G401 (cell line): ENCODE data around the gene TMEM191C. TPM values are rescaled to one million over a fixed set of nuclear protein-coding genes. Genes with fewer than 3 reads are reported as not detected.
"Not testable (repeated sequence)": the region's sequence is repeated elsewhere in the genome, so short reads cannot be mapped to it uniquely, and the experiment has no call there.

Source experiments
- DNase-seq: peaks from one replicate; pipeline ENCODE4 v3.0.0-alpha.2; 2015; ENCODE audit warnings: low spot score
- in situ Hi-C: cut with HindIII; loops from 2 replicates; pipeline ENCODE4 v1.10.0; 2016; ENCODE audit warnings: low sequenced_read_pairs, mixed read lengths
- total RNA-seq: library from RNA; depleted of rRNA; stranded (reverse); fragments of >200 nt; shearing (Covaris generic); gene quantifications from 2 replicates; pipeline ENCODE4 v1.2.3, GENCODE V29; 2014; rRNA removed

The TMEM191C gene
- 2.0 and 13.5 TPM in 2 replicates for total RNA-seq

GRCh38 chr22:21467337-21468193 is at the start of gene TMEM191C:
TMEM191C (plus strand) TSS chr22:21467387; CDS start chr22:21467460, 73 bp downstream.
- in situ Hi-C loops, DNase-seq: not testable (repeated sequence)

DNA sequence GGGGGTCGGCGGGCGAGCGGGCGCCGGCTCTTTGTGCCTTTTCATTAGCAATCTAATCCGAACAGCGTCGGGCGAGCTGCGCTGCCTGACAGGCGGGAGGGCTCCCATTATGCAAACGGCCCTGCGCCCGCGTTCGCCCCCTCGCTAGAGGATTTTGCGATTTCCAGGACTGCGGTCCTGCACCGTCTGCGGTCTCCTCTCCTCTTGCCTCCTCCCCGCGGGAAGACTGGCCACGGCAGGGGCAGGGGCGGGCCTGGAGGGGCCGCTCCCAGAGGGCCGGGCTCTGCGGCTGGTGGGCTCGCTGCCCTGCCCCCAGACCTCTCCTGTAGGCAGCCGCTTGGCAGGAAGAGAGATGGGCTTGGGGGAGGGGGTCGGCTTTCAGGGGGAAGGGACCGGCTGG is 49.3 kb upstream of the TMEM191C start:
- in situ Hi-C loops, DNase-seq: not testable (repeated sequence)

DNA sequence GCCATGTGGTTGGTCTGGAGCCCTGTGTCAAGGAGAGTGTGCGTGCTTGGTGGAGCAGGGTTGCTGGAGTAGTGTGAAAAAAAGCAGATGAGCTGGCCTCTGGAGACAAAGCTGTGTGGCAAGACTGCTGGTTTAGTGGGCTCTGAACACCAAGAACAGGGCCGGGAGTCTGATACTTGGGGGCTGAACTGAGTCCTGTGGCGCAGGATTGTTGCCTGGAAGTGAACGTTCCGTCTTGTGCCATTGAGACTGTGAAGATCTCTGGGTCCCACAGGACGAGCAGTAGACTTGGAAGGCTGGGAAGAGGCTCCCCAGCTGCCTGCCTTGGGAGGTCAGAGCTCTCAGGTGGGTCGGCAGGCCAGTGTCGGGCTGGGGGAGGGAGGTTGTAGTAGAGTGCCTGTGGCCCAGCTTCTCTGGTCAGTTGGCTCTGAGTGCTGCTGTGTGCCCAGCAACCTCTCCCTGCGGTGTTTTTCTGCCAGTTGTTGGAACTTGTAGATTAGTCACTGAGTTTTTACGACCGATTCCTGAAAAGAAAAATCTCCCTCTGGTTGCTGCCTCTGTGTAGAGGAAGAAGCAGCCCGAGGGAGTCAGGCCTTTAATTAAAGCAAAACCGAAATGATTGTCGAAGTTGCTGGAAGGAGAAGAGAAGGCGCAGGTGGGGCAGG is 48.1 kb upstream of the TMEM191C start:
- DNase-seq, in situ Hi-C loops: not testable (repeated sequence)

DNA sequence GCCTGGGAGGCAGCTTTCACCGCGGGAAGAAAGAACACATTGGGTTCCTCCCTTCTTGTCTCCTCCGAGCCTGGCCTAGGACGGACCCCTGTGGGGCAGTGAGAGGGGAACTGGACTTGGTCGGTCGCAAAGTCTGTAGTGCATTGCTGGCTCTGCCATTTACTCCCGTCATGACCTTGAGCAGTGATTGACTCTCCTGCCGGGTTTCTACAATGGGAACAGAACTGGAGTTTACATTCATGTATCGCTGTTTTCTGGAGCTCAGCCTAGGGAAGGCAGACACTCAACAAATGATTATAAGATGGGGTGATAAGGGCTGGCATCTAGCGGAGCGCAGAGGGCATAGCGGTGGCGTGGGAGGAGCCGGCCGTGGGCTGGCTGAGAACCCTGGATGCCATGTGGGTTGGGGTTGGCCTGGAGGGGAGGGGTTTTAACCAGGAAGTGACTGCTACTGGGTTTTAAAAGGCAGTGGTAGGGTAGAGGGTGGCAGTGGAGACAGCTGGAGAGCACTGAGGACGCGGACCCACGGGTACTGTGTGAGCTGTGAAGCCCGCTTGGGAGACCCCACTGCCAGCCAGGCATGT is 46.9 kb upstream of the TMEM191C start:
- DNase-seq, in situ Hi-C loops: not testable (repeated sequence)

GRCh38 chr22:21424084-21424709 is 43.0 kb upstream of the TMEM191C start:
- in situ Hi-C loops: not testable (repeated sequence)

GRCh38 chr22:21434378-21435233 is 32.6 kb upstream of the TMEM191C start:
- in situ Hi-C loops, DNase-seq: not testable (repeated sequence)

More at GRCh38 chr22:21424084-21424709, 43.0 kb upstream of the TMEM191C start:
- DNase-seq: not testable (repeated sequence)

DNA sequence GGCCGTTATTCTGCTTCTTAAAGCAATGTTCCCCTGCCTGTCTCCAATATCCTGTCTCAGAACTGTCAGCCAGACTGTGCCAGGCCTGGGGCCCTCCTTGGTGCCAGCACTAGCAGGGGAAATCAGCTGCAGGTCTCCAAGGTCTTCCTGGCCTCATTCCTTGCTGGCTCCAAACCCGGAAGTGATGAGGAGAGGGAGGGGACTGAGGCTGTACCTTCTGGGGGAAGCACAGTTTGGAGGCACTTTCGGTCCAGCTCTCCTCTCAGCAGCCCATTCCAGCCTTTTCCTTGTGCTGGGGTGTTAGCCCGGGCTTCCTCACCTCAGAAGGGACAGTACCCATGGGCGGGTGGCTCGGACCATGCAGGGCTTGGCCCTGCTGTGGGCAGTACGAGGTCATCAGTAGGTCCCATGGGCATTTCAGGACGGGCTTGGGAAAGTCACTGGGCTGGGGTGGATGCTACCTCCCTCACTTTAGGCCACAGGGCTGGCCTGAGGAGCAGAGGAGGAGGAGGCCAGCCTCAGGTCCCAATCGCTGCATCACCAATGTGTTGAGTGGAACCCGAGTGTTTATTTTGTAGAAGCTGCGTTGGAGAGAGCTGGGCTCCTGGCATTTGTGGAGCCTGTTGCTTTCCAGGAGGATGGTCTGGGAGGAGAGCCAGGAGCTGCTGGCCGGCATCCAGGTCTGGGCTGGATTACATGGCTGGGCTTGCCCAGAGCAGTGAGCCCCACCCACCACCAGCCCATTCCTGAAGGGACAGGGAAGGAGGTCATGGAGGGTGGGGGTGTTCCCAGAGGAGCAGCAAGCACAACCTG is 31.0 kb upstream of the TMEM191C start:
- DNase-seq, in situ Hi-C loops: not testable (repeated sequence)

GRCh38 chr22:21438013-21438412 is 29.2 kb upstream of the TMEM191C start:
- in situ Hi-C loops, DNase-seq: not testable (repeated sequence)

- DNase-seq, in situ Hi-C loops: not testable (repeated sequence)
Observed at GRCh38 chr22:21440018-21440636, 27.1 kb upstream of the TMEM191C start.

- DNase-seq, in situ Hi-C loops: not testable (repeated sequence)
Observed at GRCh38 chr22:21440676-21441075, 26.5 kb upstream of the TMEM191C start.

- in situ Hi-C loops, DNase-seq: not testable (repeated sequence)
Observed at GRCh38 chr22:21441170-21441569, 26.0 kb upstream of the TMEM191C start.

- DNase-seq, in situ Hi-C loops: not testable (repeated sequence)
Observed at GRCh38 chr22:21442123-21442522, 25.1 kb upstream of the TMEM191C start.

DNA sequence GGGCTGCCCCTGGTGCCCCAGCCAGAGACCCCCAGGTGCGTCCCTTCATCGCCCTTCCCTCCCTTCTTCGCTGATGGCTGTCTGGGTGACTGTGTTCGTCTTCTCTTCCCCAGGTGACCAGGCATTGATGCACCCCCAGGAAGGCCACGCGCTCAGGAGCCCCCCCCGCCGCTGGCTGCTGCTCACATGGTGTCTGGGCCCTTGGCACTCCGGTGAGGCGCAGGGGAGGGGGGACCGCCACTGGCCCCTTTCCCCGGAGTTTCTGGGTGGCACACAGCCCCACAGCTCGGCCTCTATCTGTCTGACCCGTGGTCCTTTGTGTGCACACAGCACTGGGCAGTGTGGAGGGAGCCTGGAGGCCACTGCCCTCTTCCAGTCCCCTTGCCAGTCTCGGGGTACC is 24.5 kb upstream of the TMEM191C start:
- in situ Hi-C loops, DNase-seq: not testable (repeated sequence)

GRCh38 chr22:21443057-21443734 is 24.0 kb upstream of the TMEM191C start:
- in situ Hi-C loops: no loop called here
- DNase-seq: no peak

- in situ Hi-C loops: no loop called here
- no peak for DNase-seq
Observed at GRCh38 chr22:21443735-21444421, 23.3 kb upstream of the TMEM191C start.
